OCI-M2 (cell line): ENCODE results near the gene CPB2.

Source experiments
- DNase-seq: peaks from one replicate; lab custom pipeline; 2025; ENCODE audit not compliant: unreplicated experiment; lab: John Stamatoyannopoulos, UW

The CPB2 gene

GRCh38 chr13:46052319-46053161 lies 52.3 kb downstream of the CPB2 start, which contains the start of gene ZC3H13:
ZC3H13 (minus strand) TSS chr13:46052746; CDS start chr13:46045507, 7,239 bp downstream.
- peak; percentile 37 for DNase-seq

GRCh38 chr13:46051968-46052318 lies 52.9 kb downstream of the CPB2 start:
- no peak for DNase-seq

- DNase-seq = no peak
Observed at GRCh38 chr13:46050771-46051170, 54.1 kb downstream of the CPB2 start.

- DNase-seq = no peak
Observed at GRCh38 chr13:46045424-46045823, 59.4 kb downstream of the CPB2 start.

GRCh38 chr13:46043647-46044046 lies 61.2 kb downstream of the CPB2 start:
- DNase-seq = no peak

- DNase-seq = no peak
Observed at GRCh38 chr13:46041419-46041839, 63.4 kb downstream of the CPB2 start.

GRCh38 chr13:46040763-46041162 lies 64.1 kb downstream of the CPB2 start:
- DNase-seq = no peak

GRCh38 chr13:46039411-46040182 lies 65.2 kb downstream of the CPB2 start:
- no peak for DNase-seq

GRCh38 chr13:46038296-46038695 lies 66.5 kb downstream of the CPB2 start:
- no peak for DNase-seq

- DNase-seq = no peak
Observed at GRCh38 chr13:46035066-46035465, 69.8 kb downstream of the CPB2 start.

GRCh38 chr13:46032341-46032740 lies 72.5 kb downstream of the CPB2 start:
- no peak for DNase-seq

- no peak for DNase-seq
Observed at GRCh38 chr13:46031581-46032263, 73.1 kb downstream of the CPB2 start.

GRCh38 chr13:46025157-46025556 lies 79.7 kb downstream of the CPB2 start:
- no peak for DNase-seq

GRCh38 chr13:46022481-46022880 lies 82.4 kb downstream of the CPB2 start:
- no peak for DNase-seq

GRCh38 chr13:46016216-46016615 lies 88.6 kb downstream of the CPB2 start:
- DNase-seq = no peak

GRCh38 chr13:46015366-46015765 lies 89.5 kb downstream of the CPB2 start:
- no peak for DNase-seq

- DNase-seq = no peak
Observed at GRCh38 chr13:46012404-46012803, 92.4 kb downstream of the CPB2 start.

- DNase-seq = no peak
Observed at GRCh38 chr13:46010148-46010547, 94.7 kb downstream of the CPB2 start.

GRCh38 chr13:46008631-46009030 lies 96.2 kb downstream of the CPB2 start:
- no peak for DNase-seq

- no peak for DNase-seq
Observed at GRCh38 chr13:46006688-46007452, 98.0 kb downstream of the CPB2 start.

- no peak for DNase-seq
Observed at GRCh38 chr13:46004491-46004890, 100.3 kb downstream of the CPB2 start.
